GM12878 (cell line): ENCODE measurements around the gene ALOXE3. TPM values are rescaled to one million over a fixed set of nuclear protein-coding genes. Genes with fewer than 3 reads are reported as not detected.
A peak's percentile ranks its signal among the peaks of the same experiment; 100 is the strongest.

Experiments
- ATF3 ChIP-seq: IDR thresholded peaks from 2 replicates; pipeline ENCODE4 v1.6.1; 2011; ENCODE audit warnings: low read depth, mild to moderate bottlenecking, low read length, moderate library complexity, borderline replicate concordance; ENCODE audit errors: extremely low read depth
- BRCA1 ChIP-seq: IDR thresholded peaks from 2 replicates; pipeline ENCODE4 v1.6.1; 2011; ENCODE audit warnings: low read depth, low read length, improper control_type of control experiment
- CBFB ChIP-seq: IDR thresholded peaks from 2 replicates; pipeline ENCODE4 v1.6.1; 2016; ENCODE audit warnings: antibody characterized with exemption, low read depth
- CHD1 ChIP-seq: IDR thresholded peaks from 2 replicates; pipeline ENCODE4 v1.6.1; 2012; ENCODE audit warnings: low read depth, low read length, improper control_type of control experiment
- HDGF ChIP-seq: fragments of 450-650 bp; IDR thresholded peaks from 2 replicates; pipeline ENCODE4 v1.6.1; 2016; ENCODE audit warnings: antibody characterized with exemption
- IRF3 ChIP-seq: fragments of 450-650 bp; IDR thresholded peaks from 2 replicates; pipeline ENCODE4 v1.6.1; 2014; ENCODE audit warnings: mild to moderate bottlenecking
- JUNB ChIP-seq: IDR thresholded peaks from 2 replicates; pipeline ENCODE4 v1.6.1; 2016; ENCODE audit warnings: antibody characterized with exemption, mild to moderate bottlenecking
- KAT2A ChIP-seq: conservative IDR thresholded peaks from 2 replicates; pipeline ENCODE4 v1.6.1; 2011; ENCODE audit warnings: low read depth, low read length; ENCODE audit not compliant: control insufficient read depth
- LARP7 ChIP-seq: fragments of 450-650 bp; IDR thresholded peaks from 2 replicates; pipeline ENCODE4 v1.6.1; 2017; ENCODE audit warnings: mild to moderate bottlenecking
- MAX ChIP-seq: IDR thresholded peaks from 2 replicates; pipeline ENCODE4 v1.6.1; 2012; ENCODE audit warnings: low read depth, low read length, improper control_type of control experiment
- NFYB ChIP-seq: IDR thresholded peaks from 2 replicates; pipeline ENCODE4 v1.6.1; 2011; ENCODE audit warnings: low read depth, mild to moderate bottlenecking, low read length, improper control_type of control experiment, moderate library complexity; ENCODE audit not compliant: insufficient read depth
- NR2C1 ChIP-seq: fragments of 450-650 bp; IDR thresholded peaks from 2 replicates; pipeline ENCODE4 v1.6.1; 2017; ENCODE audit warnings: antibody characterized with exemption, mild to moderate bottlenecking, moderate library complexity
- NR2C2 ChIP-seq: IDR thresholded peaks from 2 replicates; pipeline ENCODE4 v1.6.1; 2011; ENCODE audit warnings: borderline replicate concordance, low read depth; ENCODE audit not compliant: control insufficient read depth, insufficient read length
- PAX8 ChIP-seq: fragments of 450-650 bp; IDR thresholded peaks from 2 replicates; pipeline ENCODE4 v1.6.1; 2017; ENCODE audit warnings: mild to moderate bottlenecking, moderate library complexity
- SREBF2 ChIP-seq: IDR thresholded peaks from 2 replicates; pipeline ENCODE4 v1.6.1; 2012; ENCODE audit warnings: mild to moderate bottlenecking, low read length
- USF1 ChIP-seq: IDR thresholded peaks from 2 replicates; pipeline ENCODE4 v1.6.1; 2011; ENCODE audit warnings: borderline replicate concordance, low read depth, mild to moderate bottlenecking, moderate library complexity, mixed read lengths, low read length; ENCODE audit not compliant: insufficient read depth; ENCODE audit errors: extremely low read length
- YBX1 ChIP-seq: fragments of 450-650 bp; IDR thresholded peaks from 2 replicates; pipeline ENCODE4 v1.6.1; 2016; ENCODE audit warnings: antibody characterized with exemption
- polyA plus RNA-seq, 11 experiments: library from polyadenylated mRNA; depleted of rRNA in 4 of 11; unstranded in 6 of 11; stranded (reverse) in 5 of 11; fragments of >200 nt; fragmentation: Nextera tagmentation in 4 of 11; fragmentation: Illumina TruSeq in 1 of 11; extraction: Ambion mirVana in 4 of 11; extraction: Trizol in 1 of 11; gene quantifications; 1 replicate in 1 of 11; 2 replicates in 10 of 11; pipeline versions ENCODE4 v1.2.1 to v1.2.3, GENCODE V29; 2011 to 2016; ENCODE audit warnings: inconsistent platforms in 2 of 11, missing spikeins in 2 of 11, low read depth in 1 of 11
- total RNA-seq, 4 experiments: library from RNA; depleted of rRNA in 3 of 4; stranded (reverse); fragments of >200 nt in 3 of 4; fragmentation: Illumina TruSeq in 1 of 4; extraction: Trizol in 1 of 4; gene quantifications; 2 replicates each; pipeline versions ENCODE4 v1.2.1 to v1.2.3, GENCODE V29; 2013 to 2021
- TF ChIP-seq, protein P1 (sequence below): IDR thresholded peaks from 2 replicates; pipeline ENCODE4 v1.6.1; 2011; ENCODE audit warnings: mild to moderate bottlenecking, low read depth, low read length, moderate library complexity; ENCODE audit not compliant: insufficient replicate concordance
- TF ChIP-seq, protein P2 (sequence below): IDR thresholded peaks from 2 replicates; pipeline ENCODE4 v1.6.1; 2011; ENCODE audit warnings: low read depth, low read length, improper control_type of control experiment, borderline replicate concordance
- TF ChIP-seq, protein P3 (sequence below): IDR thresholded peaks from 2 replicates; pipeline ENCODE4 v1.6.1; 2012; ENCODE audit warnings: low read length, inconsistent platforms
- TF ChIP-seq, protein P4 (sequence below): fragments of 450-650 bp; IDR thresholded peaks from 2 replicates; pipeline ENCODE4 v1.6.1; 2017; ENCODE audit warnings: borderline replicate concordance

The ALOXE3 gene
- total and polyA plus RNA-seq, 10 of the 15 experiments (the other 5 are each of a cell fraction or from before 2014, with no cell fraction given): 0.04 TPM; not detected in 9

DNA sequence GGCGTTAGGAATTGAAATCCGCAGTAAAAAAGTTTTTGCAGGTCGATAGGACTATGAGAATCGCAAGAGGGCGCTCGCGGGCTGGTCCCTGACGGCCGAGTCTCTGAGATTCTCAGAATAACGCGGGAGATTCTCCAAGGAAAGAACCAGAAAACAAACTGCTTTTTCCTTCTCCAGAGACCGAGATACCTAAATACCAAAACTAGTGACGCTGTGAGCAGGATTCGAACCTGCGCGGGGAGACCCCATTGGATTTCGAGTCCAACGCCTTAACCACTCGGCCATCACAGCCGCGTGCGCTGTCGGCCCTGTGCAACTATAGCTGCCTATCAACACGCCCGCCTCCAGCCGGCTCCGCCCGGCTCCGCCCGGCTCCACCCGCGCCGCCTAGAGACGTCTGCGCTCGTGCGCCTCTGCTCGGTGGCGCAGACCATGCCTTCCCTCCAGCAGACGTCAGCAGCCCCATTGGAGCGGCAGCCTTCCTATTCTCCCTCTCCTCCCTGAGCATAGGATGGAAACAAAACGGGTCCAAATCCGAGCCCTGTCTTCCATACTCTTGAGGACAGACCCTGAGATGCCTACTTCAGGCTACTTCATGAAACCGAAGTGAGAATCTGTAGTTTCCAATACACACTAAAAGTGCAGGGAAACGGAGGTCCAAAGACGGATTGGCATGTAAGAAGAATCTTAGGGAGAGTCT is 20.5 kb upstream of the ALOXE3 start (continued):
- TF ChIP-seq USF1 (no peak), KAT2A (no peak), BRCA1 (no peak; the same call in 1 of the 2 replicates), NR2C2 (no peak), LARP7 (peak; percentile 79), CHD1 (0 out of 2 replicates have a peak, but pooled peaks have one; percentile 48), CBFB (no peak; the same call in 1 of the 2 replicates), ATF3 (no peak), MAX (peak; percentile 86; the same call in 1 of the 2 replicates), NR2C1 (no peak), YBX1 (no peak), SREBF2 (peak; percentile 95), IRF3 (no peak), NFYB (no peak), JUNB (no peak), HDGF (no peak), PAX8 (no peak)
- TF ChIP-seq, protein P1, sequence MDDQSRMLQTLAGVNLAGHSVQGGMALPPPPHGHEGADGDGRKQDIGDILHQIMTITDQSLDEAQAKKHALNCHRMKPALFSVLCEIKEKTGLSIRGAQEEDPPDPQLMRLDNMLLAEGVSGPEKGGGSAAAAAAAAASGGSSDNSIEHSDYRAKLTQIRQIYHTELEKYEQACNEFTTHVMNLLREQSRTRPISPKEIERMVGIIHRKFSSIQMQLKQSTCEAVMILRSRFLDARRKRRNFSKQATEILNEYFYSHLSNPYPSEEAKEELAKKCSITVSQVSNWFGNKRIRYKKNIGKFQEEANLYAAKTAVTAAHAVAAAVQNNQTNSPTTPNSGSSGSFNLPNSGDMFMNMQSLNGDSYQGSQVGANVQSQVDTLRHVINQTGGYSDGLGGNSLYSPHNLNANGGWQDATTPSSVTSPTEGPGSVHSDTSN: no peak
- TF ChIP-seq, protein P2, sequence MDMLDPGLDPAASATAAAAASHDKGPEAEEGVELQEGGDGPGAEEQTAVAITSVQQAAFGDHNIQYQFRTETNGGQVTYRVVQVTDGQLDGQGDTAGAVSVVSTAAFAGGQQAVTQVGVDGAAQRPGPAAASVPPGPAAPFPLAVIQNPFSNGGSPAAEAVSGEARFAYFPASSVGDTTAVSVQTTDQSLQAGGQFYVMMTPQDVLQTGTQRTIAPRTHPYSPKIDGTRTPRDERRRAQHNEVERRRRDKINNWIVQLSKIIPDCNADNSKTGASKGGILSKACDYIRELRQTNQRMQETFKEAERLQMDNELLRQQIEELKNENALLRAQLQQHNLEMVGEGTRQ: no peak
- TF ChIP-seq, protein P3, sequence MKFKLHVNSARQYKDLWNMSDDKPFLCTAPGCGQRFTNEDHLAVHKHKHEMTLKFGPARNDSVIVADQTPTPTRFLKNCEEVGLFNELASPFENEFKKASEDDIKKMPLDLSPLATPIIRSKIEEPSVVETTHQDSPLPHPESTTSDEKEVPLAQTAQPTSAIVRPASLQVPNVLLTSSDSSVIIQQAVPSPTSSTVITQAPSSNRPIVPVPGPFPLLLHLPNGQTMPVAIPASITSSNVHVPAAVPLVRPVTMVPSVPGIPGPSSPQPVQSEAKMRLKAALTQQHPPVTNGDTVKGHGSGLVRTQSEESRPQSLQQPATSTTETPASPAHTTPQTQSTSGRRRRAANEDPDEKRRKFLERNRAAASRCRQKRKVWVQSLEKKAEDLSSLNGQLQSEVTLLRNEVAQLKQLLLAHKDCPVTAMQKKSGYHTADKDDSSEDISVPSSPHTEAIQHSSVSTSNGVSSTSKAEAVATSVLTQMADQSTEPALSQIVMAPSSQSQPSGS: peak; percentile 29
- TF ChIP-seq, protein P4, sequence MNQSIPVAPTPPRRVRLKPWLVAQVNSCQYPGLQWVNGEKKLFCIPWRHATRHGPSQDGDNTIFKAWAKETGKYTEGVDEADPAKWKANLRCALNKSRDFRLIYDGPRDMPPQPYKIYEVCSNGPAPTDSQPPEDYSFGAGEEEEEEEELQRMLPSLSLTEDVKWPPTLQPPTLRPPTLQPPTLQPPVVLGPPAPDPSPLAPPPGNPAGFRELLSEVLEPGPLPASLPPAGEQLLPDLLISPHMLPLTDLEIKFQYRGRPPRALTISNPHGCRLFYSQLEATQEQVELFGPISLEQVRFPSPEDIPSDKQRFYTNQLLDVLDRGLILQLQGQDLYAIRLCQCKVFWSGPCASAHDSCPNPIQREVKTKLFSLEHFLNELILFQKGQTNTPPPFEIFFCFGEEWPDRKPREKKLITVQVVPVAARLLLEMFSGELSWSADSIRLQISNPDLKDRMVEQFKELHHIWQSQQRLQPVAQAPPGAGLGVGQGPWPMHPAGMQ: no peak; the same call in 1 of the 2 replicates
